ENCODE measurements around the gene UROC1. TPM values are rescaled to one million over a fixed set of nuclear protein-coding genes. Genes with fewer than 3 reads are reported as not detected.

Gene UROC1
- total and polyA plus RNA-seq, 2 donors (not counting 1 experiment from before 2014, with no cell fraction given): not detected

- ChIA-PET POLR2A (no interaction called here), CTCF (no interaction called here)
- intact Hi-C loops (cut with micrococcal nuclease): no loop called here
- Mint-ChIP-seq H3K9me3 (ENCODE audit: insufficient read depth) (no peaks in the 10 kb centered on the region), H3K4me3 (no peak overlapping the region), H3K27ac (no peak overlapping the region), H3K27me3 (no peaks in the 10 kb centered on the region), H3K4me1 (no peaks in the 10 kb centered on the region)
- peaks cover 0 to 38% of the 10 kb centered on the region in 2 experiments for H3K36me3 ChIP-seq (replicated peaks in 1 of 2; ENCODE audit: control extremely low read depth in 1 of 2, control insufficient read depth in 1 of 2, extremely low read depth in 1 of 2, insufficient read depth in 2 of 2, low read length in 1 of 2)
- H3K27ac ChIP-seq (ENCODE audit: low read length in 2 of 2): no peak overlapping the region
- no peak for DNase-seq
- no peak overlapping the region for H3K4me3 ChIP-seq (ENCODE audit: control extremely low read depth in 1 of 5, extremely low read depth in 1 of 5, insufficient read depth in 1 of 5, low read depth in 2 of 5, low read length in 4 of 5)
- no peaks in the 10 kb centered on the region for H4K20me1 ChIP-seq (ENCODE audit: control insufficient read depth, insufficient read depth, low read length, poor library complexity, severe bottlenecking)
- H3K27me3 ChIP-seq (replicated peaks in 1 of 4; ENCODE audit: control extremely low read depth in 1 of 4, control insufficient read depth in 3 of 4, insufficient read depth in 4 of 4, low read length in 3 of 4): no peaks in the 10 kb centered on the region
- H3K4me1 ChIP-seq (ENCODE audit: control insufficient read depth in 2 of 2, insufficient read depth in 2 of 2, low read length in 2 of 2): no peaks in the 10 kb centered on the region
- no peaks in the 10 kb centered on the region for H3K9me3 ChIP-seq (ENCODE audit: control extremely low read depth in 1 of 3, control insufficient read depth in 2 of 3, insufficient read depth in 1 of 3, low read length in 2 of 3)
- H3K4me2 ChIP-seq (replicated peaks; ENCODE audit: low read depth, low read length, poor library complexity, severe bottlenecking): no peak overlapping the region
- TF ChIP-seq EZH2 (IDR thresholded peaks at IDR 0.05; ENCODE audit: borderline replicate concordance, insufficient read depth, low read depth, low read length, poor library complexity, severe bottlenecking) (no peak), CTCF (IDR thresholded peaks at IDR 0.05) (no peak)
- H3K79me2 ChIP-seq (ENCODE audit: control insufficient read depth, insufficient read depth, low read length): no peaks in the 10 kb centered on the region
- no peak for ATAC-seq (ENCODE audit: low read depth)
- WGBS (ENCODE audit: insufficient coverage): 94% methylated on average over 5 of the region's 9 CpGs
- H3K9ac ChIP-seq (ENCODE audit: low read length): no peak overlapping the region
- H2AFZ ChIP-seq (ENCODE audit: insufficient read depth, low read depth, low read length, poor library complexity, severe bottlenecking): no peak overlapping the region
These were observed 76.9 kb downstream of the UROC1 start for GRCh38 chr3:126440709-126440995.

GRCh38 chr3:126439968-126440708, 77.4 kb downstream of the UROC1 start:
- Mint-ChIP-seq H3K27ac (no peak overlapping the region), H3K4me3 (no peak overlapping the region), H3K9me3 (ENCODE audit: insufficient read depth) (no peaks in the 10 kb centered on the region), H3K4me1 (no peaks in the 10 kb centered on the region), H3K27me3 (no peaks in the 10 kb centered on the region)
- Histone ChIP-seq H3K4me1 (ENCODE audit: control insufficient read depth in 2 of 2, insufficient read depth in 2 of 2, low read length in 2 of 2) (no peaks in the 10 kb centered on the region), H3K36me3 (replicated peaks in 1 of 2; ENCODE audit: control extremely low read depth in 1 of 2, control insufficient read depth in 1 of 2, extremely low read depth in 1 of 2, insufficient read depth in 2 of 2, low read length in 1 of 2) (peaks cover 0 to 38% of the 10 kb centered on the region in 2 experiments), H4K20me1 (ENCODE audit: control insufficient read depth, insufficient read depth, low read length, poor library complexity, severe bottlenecking) (no peaks in the 10 kb centered on the region), H3K79me2 (ENCODE audit: control insufficient read depth, insufficient read depth, low read length) (no peaks in the 10 kb centered on the region), H3K4me2 (replicated peaks; ENCODE audit: low read depth, low read length, poor library complexity, severe bottlenecking) (no peak overlapping the region), H2AFZ (ENCODE audit: insufficient read depth, low read depth, low read length, poor library complexity, severe bottlenecking) (no peak overlapping the region), H3K4me3 (ENCODE audit: control extremely low read depth in 1 of 5, extremely low read depth in 1 of 5, insufficient read depth in 1 of 5, low read depth in 2 of 5, low read length in 4 of 5) (no peak overlapping the region), H3K27me3 (replicated peaks in 1 of 4; ENCODE audit: control extremely low read depth in 1 of 4, control insufficient read depth in 3 of 4, insufficient read depth in 4 of 4, low read length in 3 of 4) (no peaks in the 10 kb centered on the region), H3K27ac (ENCODE audit: low read length in 2 of 2) (no peak overlapping the region), H3K9ac (ENCODE audit: low read length) (no peak overlapping the region), H3K9me3 (ENCODE audit: control extremely low read depth in 1 of 3, control insufficient read depth in 2 of 3, insufficient read depth in 1 of 3, low read length in 2 of 3) (no peaks in the 10 kb centered on the region)
- intact Hi-C loops (cut with micrococcal nuclease): no loop called here
- TF ChIP-seq EZH2 (IDR thresholded peaks at IDR 0.05; ENCODE audit: borderline replicate concordance, insufficient read depth, low read depth, low read length, poor library complexity, severe bottlenecking): no peak
- TF ChIP-seq CTCF (IDR thresholded peaks at IDR 0.05): no peak
- 98% methylated on average over 12 of the region's 12 CpGs for WGBS (ENCODE audit: insufficient coverage)
- POLR2A ChIA-PET: no interaction called here
- no peak for DNase-seq
- CTCF ChIA-PET: no interaction called here
- no peak for ATAC-seq (ENCODE audit: low read depth)
